Urinary bladder (tissue), 4 donors: ENCODE data around the gene HEPACAM. TPM values are rescaled to one million over a fixed set of nuclear protein-coding genes. Genes with fewer than 3 reads are reported as not detected.

Source experiments
- DNase-seq: peaks from one replicate; pipeline ENCODE4 v3.0.0-alpha.2; 2015; ENCODE audit errors: extremely low spot score
- H3K27ac ChIP-seq: one replicate; pipeline ENCODE4 v1.5.1; 2013; ENCODE audit warnings: low read depth, mild to moderate bottlenecking, moderate library complexity
- H3K36me3 ChIP-seq: one replicate; pipeline ENCODE4 v1.6.1; 2013; ENCODE audit warnings: mild to moderate bottlenecking, moderate library complexity; ENCODE audit not compliant: insufficient read depth
- H3K4me1 ChIP-seq: one replicate; pipeline ENCODE4 v1.6.1; 2013; ENCODE audit warnings: mild to moderate bottlenecking, moderate library complexity; ENCODE audit not compliant: insufficient read depth
- H3K4me3 ChIP-seq: one replicate; pipeline ENCODE4 v1.5.1; 2013; ENCODE audit warnings: low read depth, low read length
- WGBS: extraction: QIAGEN DNeasy Blood & Tissue Kit; methylation state at CpG from one replicate; pipeline ENCODE4 v1.1.7; 2013; 5-methylcytosine and 5-hydroxymethylcytosine counted together
- polyA plus RNA-seq: library from polyadenylated mRNA; stranded (reverse); fragments of 200-250 nt; gene quantifications from one replicate; pipeline ENCODE4 v1.2.3, GENCODE V29; 2013
- total RNA-seq: library from RNA; depleted of rRNA; stranded (reverse); fragments of >200 nt; gene quantifications from one replicate; pipeline ENCODE4 v1.2.3, GENCODE V29; 2014
- donor health status: healthy with polysubstance abuse.
- donor health status: healthy.

The HEPACAM gene
- total and polyA plus RNA-seq, 2 donors, result 0.49 TPM; not detected in 1

DNA sequence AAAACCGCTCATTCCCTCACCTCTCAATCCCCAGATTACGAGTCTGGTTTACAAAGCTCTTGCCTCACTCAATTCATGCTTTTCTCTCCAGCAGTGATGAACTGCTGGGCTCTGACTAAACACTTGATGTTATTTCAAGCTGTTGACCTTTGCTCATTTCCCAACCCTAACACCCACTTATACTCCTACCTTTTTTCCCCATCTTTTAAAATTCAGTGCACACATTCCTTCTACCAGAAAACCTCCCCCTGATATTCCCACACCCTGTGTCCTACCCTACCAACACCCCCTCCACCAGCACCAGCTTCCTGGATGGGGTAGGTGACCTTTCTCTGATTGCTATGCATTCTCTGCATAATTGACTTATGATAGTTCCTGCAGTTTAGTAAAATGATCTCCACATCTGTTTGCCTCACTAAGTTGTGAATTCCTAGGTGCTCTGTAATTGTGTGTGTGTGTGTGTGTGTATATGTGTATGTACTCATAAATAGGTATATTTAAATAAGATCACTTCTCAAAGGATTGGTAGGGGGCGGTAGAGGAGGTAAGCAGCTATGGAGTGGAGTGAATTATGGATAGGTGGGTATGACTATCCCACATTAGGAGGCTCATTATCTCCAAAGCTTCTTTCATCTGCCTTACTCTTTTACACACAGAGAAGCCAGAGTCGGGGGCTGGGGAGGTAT lies 842 bp downstream of the HEPACAM start:
- Histone ChIP-seq H3K27ac (no peak overlapping the region), H3K4me1 (no peaks in the 10 kb centered on the region), H3K36me3 (no peaks in the 10 kb centered on the region), H3K4me3 (no peak overlapping the region)
- WGBS, result 72% methylated on average over 4 of the region's 4 CpGs
- DNase-seq, result no peak

DNA sequence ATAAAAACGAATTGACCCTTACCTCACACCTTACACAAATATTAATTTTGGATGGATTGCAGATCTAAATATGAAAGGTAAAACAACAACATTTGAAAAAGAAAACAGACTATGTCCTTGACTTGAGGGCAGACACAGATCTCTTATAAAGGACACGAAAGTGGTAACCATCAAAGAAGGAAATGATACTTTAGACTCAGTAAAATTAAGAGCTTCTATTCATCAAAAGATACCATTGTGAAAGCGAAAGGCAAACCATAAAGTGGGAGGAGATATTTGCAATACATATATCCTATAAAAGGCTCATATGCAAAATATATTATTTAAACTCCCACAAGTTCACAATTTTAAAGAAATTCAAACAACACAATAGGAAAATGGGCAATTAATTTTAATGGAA lies 5.0 kb downstream of the HEPACAM start:
- Histone ChIP-seq H3K4me3 (no peak overlapping the region), H3K27ac (no peak overlapping the region), H3K36me3 (no peaks in the 10 kb centered on the region), H3K4me1 (no peaks in the 10 kb centered on the region)
- 68% methylated on average over 3 of the region's 3 CpGs for WGBS
- no peak for DNase-seq

DNA sequence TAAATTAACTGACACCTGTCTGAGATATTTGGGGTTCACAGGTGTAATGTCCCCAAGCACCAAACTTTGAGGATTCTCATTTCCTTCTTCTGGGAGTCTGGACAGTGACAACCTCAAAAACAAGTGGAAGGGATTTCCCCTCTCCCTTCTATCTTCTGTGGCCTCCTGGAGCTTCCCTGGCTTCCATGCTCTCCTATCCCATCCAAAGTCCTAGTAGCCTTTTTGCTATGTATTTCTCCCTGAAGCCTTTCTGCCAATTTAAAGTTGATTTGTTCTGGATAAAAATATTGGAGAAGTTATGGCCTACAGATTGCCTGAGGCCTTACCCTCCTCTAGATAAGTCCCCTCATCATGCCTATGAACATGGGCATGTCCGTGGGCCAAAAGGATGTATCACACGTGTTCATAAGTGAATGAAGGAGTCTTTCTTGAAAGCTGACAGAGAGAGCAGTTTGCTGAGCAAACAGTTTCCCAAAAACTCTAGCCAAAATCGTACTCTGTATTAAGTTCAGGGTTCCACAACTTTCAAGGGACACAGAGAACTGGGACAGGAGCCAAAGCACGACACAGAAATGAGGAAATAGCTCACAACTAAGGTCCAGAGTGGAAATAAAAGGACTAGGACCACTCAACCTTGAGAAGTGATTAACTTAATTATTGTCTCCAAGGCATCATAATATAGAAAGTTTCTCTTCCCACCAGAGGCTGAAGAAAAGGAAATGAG lies 6.7 kb downstream of the HEPACAM start:
- H3K4me3 ChIP-seq, result no peak overlapping the region
- no peak for DNase-seq
- H3K36me3 ChIP-seq, result no peaks in the 10 kb centered on the region
- WGBS, result 51% methylated on average over 4 of the region's 4 CpGs
- H3K27ac ChIP-seq, result no peak overlapping the region
- H3K4me1 ChIP-seq, result no peaks in the 10 kb centered on the region

DNA sequence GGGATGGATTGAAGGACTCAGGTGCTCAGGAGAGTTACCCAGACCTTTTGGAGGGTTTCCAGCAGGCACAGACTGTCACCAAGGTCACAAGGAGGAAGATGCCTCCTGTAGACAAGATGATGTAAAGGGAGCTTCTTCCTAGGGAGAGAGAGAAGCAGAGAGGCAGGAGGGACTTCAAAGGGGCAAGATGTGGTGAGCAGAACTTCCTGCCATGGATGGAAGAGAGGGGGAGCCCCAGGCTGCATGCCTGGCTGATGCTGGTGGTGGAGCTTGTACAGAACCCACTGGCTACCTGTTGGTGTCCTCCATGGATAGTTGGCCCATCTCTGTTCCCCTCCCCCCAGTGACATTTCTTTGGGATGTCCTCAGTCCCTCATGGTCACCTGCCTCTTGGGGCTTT lies 12.6 kb downstream of the HEPACAM start:
- Histone ChIP-seq H3K4me1 (peaks cover 1% of the 10 kb centered on the region), H3K36me3 (no peaks in the 10 kb centered on the region), H3K4me3 (no peak overlapping the region), H3K27ac (no peak overlapping the region)
- no peak for DNase-seq

DNA sequence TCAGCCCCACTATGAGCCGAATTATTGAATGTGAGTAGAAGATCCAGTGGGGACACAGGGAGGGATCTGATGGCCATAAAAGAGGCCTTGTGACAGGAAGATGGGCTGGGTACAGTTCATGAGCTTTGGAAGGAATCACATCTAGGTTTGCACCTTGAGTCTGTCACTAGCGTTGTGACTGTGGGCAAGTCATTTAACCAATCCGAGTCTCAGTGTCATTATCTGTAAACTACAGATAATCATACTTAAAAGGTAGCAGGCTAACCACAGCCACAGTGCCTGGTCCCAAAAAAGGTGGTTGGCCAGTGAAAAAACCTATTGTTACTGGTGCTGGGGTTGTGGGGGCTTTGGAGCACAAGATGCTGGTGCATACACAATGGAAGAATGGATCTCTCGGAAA lies 13.0 kb downstream of the HEPACAM start:
- Histone ChIP-seq H3K4me3 (no peak overlapping the region), H3K36me3 (no peaks in the 10 kb centered on the region), H3K4me1 (peaks cover 1% of the 10 kb centered on the region), H3K27ac (no peak overlapping the region)
- no peak for DNase-seq
- 89% methylated on average over 4 of the region's 4 CpGs for WGBS

DNA sequence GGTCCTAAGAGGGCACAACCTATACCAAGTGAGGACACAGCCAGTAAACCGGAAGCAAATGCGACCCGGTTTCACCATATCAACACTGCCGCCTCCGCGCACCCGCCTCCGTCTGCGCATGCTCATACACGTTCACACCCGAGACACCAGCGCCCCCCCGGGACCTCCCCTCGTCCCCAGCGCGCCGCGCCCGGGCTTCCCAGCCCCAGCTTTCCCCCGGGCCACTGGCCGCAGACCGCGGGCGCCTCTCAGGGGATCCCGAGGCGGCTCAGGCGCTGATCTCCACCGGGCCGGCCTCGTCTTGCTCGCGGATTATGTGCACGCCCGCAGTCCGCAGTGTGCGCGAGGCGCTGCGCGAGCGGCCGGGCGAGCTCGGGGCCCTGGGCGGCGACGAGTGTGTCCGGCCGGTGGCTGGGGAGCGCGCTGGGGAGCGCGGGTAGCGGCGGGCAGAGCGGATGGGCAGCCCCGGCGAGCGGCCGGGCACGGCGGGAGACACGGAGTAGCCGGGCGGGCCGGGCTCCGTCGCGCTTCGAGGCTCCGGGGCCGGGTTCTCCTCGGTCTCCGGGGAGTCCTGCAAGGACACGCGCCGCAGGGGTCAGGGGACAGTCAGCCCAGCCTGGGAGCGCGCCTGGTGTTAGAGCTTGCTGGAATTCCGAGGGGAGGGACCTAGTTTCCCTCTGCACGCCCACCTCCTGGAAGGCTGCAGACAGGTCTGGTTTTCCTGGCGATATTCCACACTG lies 14.8 kb downstream of the HEPACAM start:
- WGBS, result 4% methylated on average over 82 of the region's 82 CpGs
- Histone ChIP-seq H3K36me3 (no peaks in the 10 kb centered on the region), H3K4me1 (peaks cover 1% of the 10 kb centered on the region), H3K27ac (no peak overlapping the region), H3K4me3 (peak overlapping the region; percentile 32)
- DNase-seq, result peak; percentile 53

DNA sequence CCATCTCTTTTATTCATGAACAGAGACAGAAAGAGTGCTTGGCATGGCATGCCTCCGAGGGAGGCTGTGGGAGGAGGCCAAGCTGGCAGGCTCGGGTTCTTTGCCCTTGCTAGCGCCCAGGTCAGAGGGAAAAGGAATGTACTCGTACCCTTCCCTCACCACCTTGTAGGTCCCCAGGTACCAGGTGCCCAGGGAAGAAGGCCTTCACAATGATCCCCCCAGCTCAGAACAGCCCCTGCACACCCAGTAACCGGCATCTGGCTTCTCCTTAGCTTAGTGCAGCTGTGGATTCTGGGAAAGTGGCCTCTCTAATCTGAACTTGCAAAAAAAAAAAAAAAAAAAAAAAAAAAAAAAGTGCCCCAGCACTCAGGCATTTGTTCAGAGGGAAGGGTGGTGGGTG lies 15.5 kb downstream of the HEPACAM start:
- peaks cover 1% of the 10 kb centered on the region for H3K4me1 ChIP-seq
- no peaks in the 10 kb centered on the region for H3K36me3 ChIP-seq
- H3K27ac ChIP-seq, result no peak overlapping the region
- WGBS, result 93% methylated on average over 5 of the region's 5 CpGs
- no peak for DNase-seq
- no peak overlapping the region for H3K4me3 ChIP-seq

DNA sequence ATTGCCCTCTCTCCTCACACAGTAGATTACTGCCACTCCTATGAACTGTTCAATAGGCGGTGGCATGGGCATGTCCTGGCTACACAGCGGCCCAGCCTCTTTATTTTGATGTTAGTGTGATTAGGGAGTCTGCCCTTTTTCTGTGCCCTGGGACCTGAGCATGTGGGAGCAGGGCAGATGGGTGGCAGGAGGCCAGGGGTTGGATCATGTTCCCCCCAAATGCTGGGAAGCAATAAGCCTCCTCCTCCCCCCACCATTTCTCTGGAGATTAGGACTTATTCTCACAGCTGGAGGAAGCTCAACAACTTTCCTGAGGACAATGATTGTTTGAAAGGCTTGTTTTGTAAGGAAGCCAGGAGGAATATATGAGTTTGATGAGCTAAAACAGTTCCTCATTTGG lies 15.9 kb downstream of the HEPACAM start:
- WGBS, result 91% methylated on average over 2 of the region's 2 CpGs
- Histone ChIP-seq H3K36me3 (no peaks in the 10 kb centered on the region), H3K4me1 (peaks cover 1% of the 10 kb centered on the region), H3K27ac (no peak overlapping the region), H3K4me3 (no peak overlapping the region)
- no peak for DNase-seq

DNA sequence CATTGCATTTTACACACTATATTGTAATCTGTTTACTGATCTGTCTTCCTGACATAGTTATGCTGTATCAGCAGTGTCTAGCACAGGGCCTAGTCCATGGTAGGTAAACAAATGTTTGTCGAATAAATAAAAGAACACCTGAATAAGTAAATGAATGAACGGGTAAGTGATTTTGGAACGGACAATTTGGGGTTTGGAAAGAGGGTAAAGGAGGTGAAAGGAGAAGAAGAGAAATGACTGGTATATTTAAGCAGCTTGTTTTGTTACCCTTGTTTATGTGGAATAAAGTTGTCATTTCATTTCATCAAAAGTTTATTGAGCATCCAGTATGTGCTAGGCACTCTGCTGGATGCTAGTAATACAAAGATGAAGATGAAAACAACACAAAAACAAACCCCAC lies 16.9 kb downstream of the HEPACAM start, which contains the start of gene HEPN1:
Gene HEPN1 (plus strand): TSS at position 301 of the 400 bp plus-strand sequence.
- 85% methylated on average over 3 of the region's 3 CpGs for WGBS
- H3K27ac ChIP-seq, result no peak within 1 kb of the TSS

DNA sequence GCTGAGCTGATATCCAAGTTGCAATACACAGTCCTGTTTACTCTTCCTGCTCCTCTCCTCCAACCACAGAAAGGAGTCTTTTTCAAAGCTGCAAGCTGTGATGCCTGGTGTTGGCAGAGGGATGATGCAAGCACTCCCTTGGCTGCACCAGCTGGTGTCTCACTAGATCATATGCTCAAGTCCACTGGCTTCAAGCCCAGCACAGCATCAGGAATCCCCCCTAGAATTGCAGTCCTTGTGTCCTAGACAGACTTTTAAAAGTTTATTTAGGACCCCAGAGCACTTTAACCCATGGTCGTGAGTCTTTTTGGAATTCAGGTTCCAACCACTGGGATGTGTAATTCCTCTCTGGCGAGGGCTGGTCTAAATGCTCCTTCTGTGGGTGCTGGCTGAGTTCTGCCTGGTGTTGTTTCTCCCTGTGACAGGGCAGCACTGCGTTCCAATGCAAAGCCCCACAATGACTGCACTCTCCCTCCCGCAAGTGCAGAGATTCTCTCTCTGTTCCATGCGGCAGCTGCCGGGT lies 18.7 kb downstream of the HEPACAM start:
- peaks cover 1% of the 10 kb centered on the region for H3K4me1 ChIP-seq
- no peak overlapping the region for H3K27ac ChIP-seq
- WGBS, result 46% methylated on average over 6 of the region's 6 CpGs
- H3K36me3 ChIP-seq, result no peaks in the 10 kb centered on the region
- no peak overlapping the region for H3K4me3 ChIP-seq
- no peak for DNase-seq

More for the DNA sequence above, 16.9 kb downstream of the HEPACAM start, which contains the start of gene HEPN1:
- Histone ChIP-seq H3K36me3 (no peaks in the 10 kb centered on the region), H3K4me1 (peaks cover 1% of the 10 kb centered on the region), H3K4me3 (no peak within 1 kb of the TSS)
- DNase-seq, result no peak

DNA sequence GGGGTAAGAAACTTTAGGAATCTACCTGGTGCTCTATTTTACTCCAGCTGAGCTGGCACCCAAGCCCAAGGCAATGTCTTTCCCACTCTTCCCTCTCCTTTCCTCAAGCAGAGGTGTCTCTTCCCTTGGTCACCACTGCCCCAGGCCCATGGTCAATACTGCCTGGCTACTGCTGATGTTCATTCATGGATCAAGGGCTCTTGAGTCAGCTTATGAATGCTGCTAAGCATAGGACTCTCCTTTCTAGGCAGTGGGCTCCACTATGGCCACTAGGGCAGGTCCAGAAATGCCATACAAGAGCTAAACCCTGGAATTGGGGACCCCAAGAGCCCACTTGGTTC lies 19.5 kb downstream of the HEPACAM start:
- no peak overlapping the region for H3K27ac ChIP-seq

DNA sequence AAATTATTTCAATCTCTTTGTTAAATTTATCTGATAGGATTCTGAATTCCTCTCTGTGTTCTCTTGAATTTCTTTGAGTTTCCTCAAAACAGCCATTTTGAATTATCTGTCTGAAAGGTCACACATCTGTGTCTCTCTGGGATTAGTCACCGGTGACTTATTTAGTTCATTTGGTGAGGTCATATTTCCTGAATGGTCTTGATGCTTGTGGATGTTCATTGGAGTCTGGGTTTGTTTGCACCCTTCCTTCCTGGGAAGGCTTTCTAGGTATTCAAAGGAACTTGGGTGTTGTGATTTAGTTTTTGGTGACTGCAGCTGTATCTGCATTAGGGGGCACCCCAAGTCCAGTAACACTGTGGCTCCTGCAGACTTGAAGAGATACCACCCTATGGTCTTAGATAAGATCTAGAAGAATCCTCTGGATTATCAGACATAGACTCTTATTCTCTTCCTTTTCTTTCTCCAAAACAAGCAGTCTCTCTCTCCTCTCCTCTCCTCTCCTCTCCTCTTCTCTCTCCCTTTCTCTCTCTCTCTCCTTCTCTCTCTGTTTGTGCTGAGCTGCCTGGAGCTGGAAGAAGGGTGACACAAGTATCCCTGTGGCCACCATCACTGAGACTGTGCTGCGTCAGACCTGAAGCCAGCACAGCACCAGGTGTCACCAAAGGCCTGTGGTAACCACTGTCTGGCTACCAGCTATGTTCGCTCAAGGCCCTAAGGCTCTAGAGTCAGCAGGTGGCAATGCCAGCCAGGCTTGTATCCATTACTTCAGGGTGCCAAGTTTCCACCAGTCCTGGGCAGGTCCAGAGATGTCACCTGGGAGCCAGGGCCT lies 20.1 kb downstream of the HEPACAM start:
- DNase-seq, result no peak
- Histone ChIP-seq H3K4me1 (no peaks in the 10 kb centered on the region), H3K4me3 (no peak overlapping the region), H3K27ac (no peak overlapping the region), H3K36me3 (no peaks in the 10 kb centered on the region)
- WGBS, result 81% methylated on average over 3 of the region's 3 CpGs

More for the DNA sequence above, 19.5 kb downstream of the HEPACAM start:
- H3K4me1 ChIP-seq, result peaks cover 1% of the 10 kb centered on the region
- no peak overlapping the region for H3K4me3 ChIP-seq
- no peak for DNase-seq
- no peaks in the 10 kb centered on the region for H3K36me3 ChIP-seq

DNA sequence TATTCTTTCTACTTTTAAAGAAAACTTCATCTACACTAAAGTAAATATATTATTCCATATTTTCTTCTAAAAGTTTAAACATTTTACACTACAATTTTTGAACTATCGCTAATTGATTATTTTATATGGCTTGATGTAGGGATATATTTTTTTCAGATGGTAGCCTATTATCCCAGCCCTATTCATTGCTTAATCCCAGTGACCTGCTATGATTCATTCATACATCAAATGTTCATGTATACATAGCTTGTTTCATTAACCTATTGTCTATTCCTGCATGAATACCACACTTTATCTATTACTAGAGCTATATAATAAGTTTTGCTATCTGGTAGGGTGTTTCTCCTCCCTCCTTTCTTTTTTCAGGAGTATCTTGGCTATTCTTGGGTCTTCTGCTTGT lies 33.2 kb downstream of the HEPACAM start:
- no peak overlapping the region for H3K27ac ChIP-seq
- WGBS, result 98% methylated on average over 1 of the region's 1 CpG
- H3K4me1 ChIP-seq, result no peaks in the 10 kb centered on the region
- no peaks in the 10 kb centered on the region for H3K36me3 ChIP-seq
- DNase-seq, result no peak
- no peak overlapping the region for H3K4me3 ChIP-seq
